ENCODE results near the gene ZC3H18.

DNA sequence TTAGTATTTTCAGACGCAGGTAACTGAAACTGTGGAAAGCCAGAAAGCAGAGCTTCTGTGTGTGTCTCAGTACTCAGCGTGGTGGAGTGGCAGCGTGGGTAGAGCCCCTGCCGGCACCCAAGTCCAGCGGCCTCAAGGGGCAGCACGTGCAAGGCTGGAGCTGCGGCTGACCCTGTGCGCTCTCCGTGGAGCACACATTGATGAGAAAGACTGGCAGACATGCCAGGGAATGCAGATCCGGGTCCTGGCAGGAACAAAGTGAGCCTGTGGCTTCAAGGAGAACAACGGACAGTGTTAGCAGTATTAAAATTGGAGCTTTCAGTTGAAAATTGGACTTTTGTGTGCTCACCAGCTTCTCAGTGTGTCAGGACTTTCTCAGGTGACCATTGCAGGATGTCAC is 23.3 kb downstream of the ZC3H18 start:
- TF ChIP-seq POLR2A (IDR thresholded peaks at IDR 0.05): no peak
- TF ChIP-seq, protein P1, sequence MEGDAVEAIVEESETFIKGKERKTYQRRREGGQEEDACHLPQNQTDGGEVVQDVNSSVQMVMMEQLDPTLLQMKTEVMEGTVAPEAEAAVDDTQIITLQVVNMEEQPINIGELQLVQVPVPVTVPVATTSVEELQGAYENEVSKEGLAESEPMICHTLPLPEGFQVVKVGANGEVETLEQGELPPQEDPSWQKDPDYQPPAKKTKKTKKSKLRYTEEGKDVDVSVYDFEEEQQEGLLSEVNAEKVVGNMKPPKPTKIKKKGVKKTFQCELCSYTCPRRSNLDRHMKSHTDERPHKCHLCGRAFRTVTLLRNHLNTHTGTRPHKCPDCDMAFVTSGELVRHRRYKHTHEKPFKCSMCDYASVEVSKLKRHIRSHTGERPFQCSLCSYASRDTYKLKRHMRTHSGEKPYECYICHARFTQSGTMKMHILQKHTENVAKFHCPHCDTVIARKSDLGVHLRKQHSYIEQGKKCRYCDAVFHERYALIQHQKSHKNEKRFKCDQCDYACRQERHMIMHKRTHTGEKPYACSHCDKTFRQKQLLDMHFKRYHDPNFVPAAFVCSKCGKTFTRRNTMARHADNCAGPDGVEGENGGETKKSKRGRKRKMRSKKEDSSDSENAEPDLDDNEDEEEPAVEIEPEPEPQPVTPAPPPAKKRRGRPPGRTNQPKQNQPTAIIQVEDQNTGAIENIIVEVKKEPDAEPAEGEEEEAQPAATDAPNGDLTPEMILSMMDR (IDR thresholded peaks at IDR 0.05): no peak

Measured in stomach (tissue), 4 donors.